Lower lobe of right lung (tissue), 2 donors: ENCODE measurements around the gene GRK1. TPM values are rescaled to one million over a fixed set of nuclear protein-coding genes. Genes with fewer than 3 reads are reported as not detected.
A peak's percentile ranks its signal among the peaks of the same experiment; 100 is the strongest.

Source experiments
- ATAC-seq, 2 donors: fragments of 200-7000 bp; cut with Tn5 transposase; one replicate each; pipeline ENCODE4 v1.9.1; 2020 to 2022; ENCODE audit warnings: mild to moderate bottlenecking in 2 of 2, moderate library complexity in 2 of 2
- DNase-seq: peaks from one replicate; pipeline ENCODE4 v3.0.0-alpha.2; 2020
- H3K27ac ChIP-seq: fragments of 200-600 bp; one replicate; pipeline ENCODE4 v1.8.0; 2022
- H3K27me3 ChIP-seq: fragments of 200-600 bp; one replicate; pipeline ENCODE4 v1.8.0; 2022; ENCODE audit warnings: low read depth
- H3K36me3 ChIP-seq: fragments of 200-600 bp; one replicate; pipeline ENCODE4 v1.8.0; 2022; ENCODE audit warnings: mild to moderate bottlenecking
- H3K4me1 ChIP-seq: fragments of 200-600 bp; one replicate; pipeline ENCODE4 v1.8.0; 2022
- H3K4me3 ChIP-seq: fragments of 200-600 bp; one replicate; pipeline ENCODE4 v1.8.0; 2022; ENCODE audit warnings: mild to moderate bottlenecking
- H3K9me3 ChIP-seq: fragments of 200-600 bp; one replicate; pipeline ENCODE4 v1.8.0; 2022
- intact Hi-C: fragments of 100-400 bp; cut with DNase I; formaldehyde crosslinking; loops from one replicate; pipeline ENCODE4 v1.11.0; 2022
- total RNA-seq: library from RNA; stranded (reverse); fragmentation: NEBNext Ultra II Directional; extraction: Animal tissue kit (Norgen Biotek cat#: 25700); gene quantifications from one replicate; pipeline ENCODE4 v1.2.1, GENCODE V29; 2021
- TF ChIP-seq, protein P1 (sequence below): fragments of 200-600 bp; IDR thresholded peaks from one replicate; pipeline ENCODE4 v1.8.0; 2022; ENCODE audit warnings: antibody characterized with exemption, mild to moderate bottlenecking
- donor health status: DM: no; HTN: yes; CAD: no; lungs with severe emphysema.

GRK1 gene
- total RNA-seq, 1 donor from 2014 or later = not detected

DNA sequence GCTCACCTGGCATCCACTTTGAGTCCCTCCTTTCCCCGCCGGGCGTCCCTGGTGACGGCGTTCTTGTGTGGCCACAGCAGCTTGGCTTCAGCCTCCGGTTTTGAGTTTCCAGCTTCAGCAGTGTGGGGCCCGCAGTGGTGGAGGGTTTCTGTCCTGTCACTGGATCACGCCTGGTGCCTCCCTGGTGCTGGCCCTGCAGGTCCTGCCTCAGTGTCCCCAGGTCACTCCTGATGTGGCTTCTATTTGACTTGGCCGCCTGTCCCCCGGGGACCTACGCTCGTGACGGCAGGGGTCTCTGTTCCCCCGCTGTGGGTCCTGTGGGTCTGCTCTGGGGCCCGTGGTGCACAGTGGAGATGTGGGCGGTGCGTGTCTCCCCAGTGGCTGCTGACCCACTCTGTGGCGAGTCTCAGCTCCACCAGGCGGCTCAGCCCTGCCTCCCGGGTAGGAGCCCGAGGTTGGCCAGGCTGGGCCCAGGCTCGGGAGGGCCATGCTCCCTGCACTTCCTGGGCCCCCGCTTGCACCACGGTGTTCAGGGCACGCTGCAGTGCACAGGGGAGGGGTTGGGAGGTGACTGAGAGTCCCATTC lies 10.9 kb upstream of the GRK1 start:
- intact Hi-C loops = no loop called here
- H3K27ac ChIP-seq = no peak overlapping the region
- DNase-seq (peak; percentile 27), ATAC-seq (no peak)
- no peaks in the 10 kb centered on the region for H3K36me3 ChIP-seq
- H3K4me1 ChIP-seq = no peaks in the 10 kb centered on the region
- H3K4me3 ChIP-seq = no peak overlapping the region
- H3K27me3 ChIP-seq = no peaks in the 10 kb centered on the region
- peaks cover 4% of the 10 kb centered on the region for H3K9me3 ChIP-seq
- TF ChIP-seq, protein P1, sequence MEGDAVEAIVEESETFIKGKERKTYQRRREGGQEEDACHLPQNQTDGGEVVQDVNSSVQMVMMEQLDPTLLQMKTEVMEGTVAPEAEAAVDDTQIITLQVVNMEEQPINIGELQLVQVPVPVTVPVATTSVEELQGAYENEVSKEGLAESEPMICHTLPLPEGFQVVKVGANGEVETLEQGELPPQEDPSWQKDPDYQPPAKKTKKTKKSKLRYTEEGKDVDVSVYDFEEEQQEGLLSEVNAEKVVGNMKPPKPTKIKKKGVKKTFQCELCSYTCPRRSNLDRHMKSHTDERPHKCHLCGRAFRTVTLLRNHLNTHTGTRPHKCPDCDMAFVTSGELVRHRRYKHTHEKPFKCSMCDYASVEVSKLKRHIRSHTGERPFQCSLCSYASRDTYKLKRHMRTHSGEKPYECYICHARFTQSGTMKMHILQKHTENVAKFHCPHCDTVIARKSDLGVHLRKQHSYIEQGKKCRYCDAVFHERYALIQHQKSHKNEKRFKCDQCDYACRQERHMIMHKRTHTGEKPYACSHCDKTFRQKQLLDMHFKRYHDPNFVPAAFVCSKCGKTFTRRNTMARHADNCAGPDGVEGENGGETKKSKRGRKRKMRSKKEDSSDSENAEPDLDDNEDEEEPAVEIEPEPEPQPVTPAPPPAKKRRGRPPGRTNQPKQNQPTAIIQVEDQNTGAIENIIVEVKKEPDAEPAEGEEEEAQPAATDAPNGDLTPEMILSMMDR = no peak

DNA sequence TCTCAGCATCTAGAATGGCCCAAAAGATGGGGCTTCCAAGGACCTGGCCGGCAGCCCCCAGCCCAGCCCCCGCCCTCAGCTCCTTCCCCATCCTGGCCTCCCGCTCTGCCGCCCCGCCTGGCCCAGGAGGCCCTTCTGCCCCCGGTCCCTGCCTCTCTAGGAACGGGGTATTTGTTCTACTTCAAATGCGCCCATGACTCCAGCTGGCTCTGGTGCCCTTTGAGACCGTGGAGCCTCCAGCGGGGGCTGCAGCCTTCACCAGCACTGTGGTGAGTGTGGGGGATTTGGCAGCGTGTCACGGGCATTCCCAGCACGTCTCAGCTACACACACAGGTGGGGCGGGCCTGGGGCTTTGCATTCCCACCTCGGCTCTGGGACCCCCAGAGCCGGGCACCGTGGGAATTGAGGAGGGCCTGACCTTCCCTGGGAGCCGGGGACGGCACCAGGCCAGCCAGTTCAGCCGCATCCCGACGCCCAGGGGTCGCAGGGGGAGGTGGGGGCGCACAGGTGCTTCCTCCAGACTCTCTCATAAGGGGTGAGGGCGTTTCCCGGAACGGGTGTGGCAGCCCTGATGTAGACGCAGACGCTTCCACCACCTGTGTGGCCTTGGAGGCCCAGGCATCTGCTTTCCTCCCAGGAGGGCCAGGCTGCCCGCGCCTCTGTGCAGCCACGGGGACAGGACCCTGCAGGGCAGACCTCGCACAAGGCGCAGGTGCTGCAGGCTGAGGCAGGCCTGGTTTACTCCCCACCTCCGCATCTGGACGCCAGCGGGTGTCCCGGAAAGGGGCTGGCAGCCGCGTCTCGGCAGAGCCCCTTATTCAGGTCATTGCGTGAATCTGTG lies 10.0 kb upstream of the GRK1 start:
- DNase-seq = peak; percentile 35
- ATAC-seq = no peak
- H3K27me3 ChIP-seq = no peaks in the 10 kb centered on the region
- TF ChIP-seq, protein P1 = no peak
- H3K36me3 ChIP-seq = no peaks in the 10 kb centered on the region
- intact Hi-C loops = no loop called here
- peaks cover 14% of the 10 kb centered on the region for H3K9me3 ChIP-seq
- no peaks in the 10 kb centered on the region for H3K4me1 ChIP-seq
- H3K4me3 ChIP-seq = no peak overlapping the region
- no peak overlapping the region for H3K27ac ChIP-seq

DNA sequence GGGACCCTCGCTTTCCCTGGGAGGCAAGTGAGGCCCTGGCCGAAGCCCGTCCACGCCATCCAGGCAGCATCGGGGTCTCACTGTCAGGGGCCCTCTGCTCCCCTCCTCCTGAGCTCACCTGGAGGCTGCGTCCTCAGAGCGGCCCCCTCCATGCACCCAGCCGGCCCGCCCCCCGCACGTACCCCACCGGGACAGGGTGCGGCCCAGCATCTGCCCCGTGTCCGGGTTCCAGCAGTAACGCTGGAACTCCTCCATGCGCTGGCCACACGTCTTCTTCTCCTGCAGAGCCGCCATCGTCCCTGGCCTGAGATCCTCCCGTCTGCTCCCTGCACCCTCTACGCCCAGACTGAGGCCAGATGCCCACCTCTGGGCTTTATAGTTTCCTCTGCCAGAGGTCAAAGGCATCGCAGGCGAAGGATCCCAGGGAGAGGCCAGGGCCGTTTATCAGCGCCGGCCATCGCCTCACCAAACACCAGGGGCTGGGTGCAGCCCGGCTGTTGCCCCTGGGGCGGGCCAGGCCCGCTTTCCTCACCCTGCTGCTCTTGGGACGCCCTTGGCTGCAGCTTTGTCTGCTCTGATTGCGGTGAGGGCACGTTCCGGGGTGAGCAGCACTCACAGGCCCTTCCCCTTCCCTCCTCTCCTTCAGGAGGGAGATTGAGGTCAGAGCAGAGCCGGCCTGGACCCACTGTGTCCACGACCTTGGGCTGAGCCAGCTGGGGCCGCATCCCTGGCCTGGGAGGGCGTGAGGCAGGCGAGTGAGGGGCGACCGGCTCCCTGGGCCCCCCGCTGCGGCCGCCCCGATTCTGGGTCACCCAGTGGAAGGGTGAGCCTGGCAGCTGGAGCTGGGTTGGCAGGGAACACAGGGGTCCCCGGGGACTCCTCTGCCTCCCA lies 8.9 kb upstream of the GRK1 start, which contains the start of gene ATP4B:
ATP4B (minus strand) TSS at position 348 of the 891 bp plus-strand sequence; CDS start at position 294, 54 bp downstream.
- no peak within 1 kb of the TSS for H3K27ac ChIP-seq
- peak; percentile 35 for DNase-seq
- intact Hi-C loops = no loop called here
- TF ChIP-seq, protein P1 = no peak
- H3K4me1 ChIP-seq = no peaks in the 10 kb centered on the region
- ATAC-seq = peak; percentile 20 to 21
- H3K27me3 ChIP-seq = no peaks in the 10 kb centered on the region
- peaks cover 14% of the 10 kb centered on the region for H3K9me3 ChIP-seq
- no peak within 1 kb of the TSS for H3K4me3 ChIP-seq
- no peaks in the 10 kb centered on the region for H3K36me3 ChIP-seq

DNA sequence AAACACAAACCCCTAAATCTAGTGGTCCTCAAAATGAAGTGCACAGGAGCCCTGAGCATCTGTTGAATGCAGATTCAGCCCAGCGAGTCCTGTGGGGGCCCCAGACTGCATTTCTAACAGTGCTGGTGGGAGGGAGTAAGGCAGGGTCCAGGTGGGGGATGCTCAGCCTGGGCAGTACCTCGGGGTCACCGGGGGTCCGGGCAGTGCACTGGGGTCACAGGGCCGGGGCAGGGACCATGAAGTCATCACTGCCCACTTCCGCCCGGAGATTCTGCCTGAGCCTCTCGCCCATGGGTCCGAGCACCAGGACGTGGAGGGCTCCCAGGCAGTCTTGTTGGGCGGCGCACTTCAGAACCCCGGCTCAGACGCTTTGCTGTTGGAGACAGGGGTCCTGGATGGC lies 8.2 kb upstream of the GRK1 start:
- intact Hi-C loops = no loop called here
- no peak for ATAC-seq
- DNase-seq = peak; percentile 14

DNA sequence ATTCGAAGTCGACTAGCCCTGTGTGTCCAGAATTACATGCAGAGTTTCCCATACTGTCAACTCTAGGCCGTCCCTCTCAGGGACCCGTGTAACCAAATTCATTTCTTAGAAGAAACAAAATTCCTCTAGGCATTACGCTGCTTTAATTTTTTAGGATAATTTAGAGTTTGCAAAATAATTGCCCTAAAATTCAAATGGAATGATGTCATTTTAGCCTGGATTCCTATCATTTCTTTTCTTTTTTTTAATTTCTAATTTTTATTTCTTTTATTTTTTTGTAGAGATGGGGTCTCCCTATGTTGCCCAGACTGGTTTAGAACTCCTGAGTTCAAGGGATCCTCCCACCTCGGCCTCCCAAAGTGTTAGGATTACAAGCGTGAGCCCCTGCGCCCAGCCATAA lies 7.7 kb upstream of the GRK1 start:
- H3K27me3 ChIP-seq = no peaks in the 10 kb centered on the region
- DNase-seq (no peak), ATAC-seq (no peak)
- no peaks in the 10 kb centered on the region for H3K36me3 ChIP-seq
- no peak overlapping the region for H3K27ac ChIP-seq
- TF ChIP-seq, protein P1 = no peak
- H3K9me3 ChIP-seq = peaks cover 14% of the 10 kb centered on the region
- intact Hi-C loops = no loop called here
- no peak overlapping the region for H3K4me3 ChIP-seq
- H3K4me1 ChIP-seq = no peaks in the 10 kb centered on the region

More for the DNA sequence above, 8.2 kb upstream of the GRK1 start:
- H3K9me3 ChIP-seq = peaks cover 14% of the 10 kb centered on the region
- H3K4me3 ChIP-seq = no peak overlapping the region
- H3K36me3 ChIP-seq = no peaks in the 10 kb centered on the region
- TF ChIP-seq, protein P1 = no peak
- no peak overlapping the region for H3K27ac ChIP-seq
- no peaks in the 10 kb centered on the region for H3K4me1 ChIP-seq
- H3K27me3 ChIP-seq = no peaks in the 10 kb centered on the region
